HL-60 (cell line): ENCODE results near the gene UBE2E3.

Experiments
- DNase-seq, 2 experiments: peaks; one replicate each; pipeline ENCODE4 v3.0.0-alpha.2; 2010 to 2020; ENCODE audit warnings: low read depth in 1 of 2, low spot score in 1 of 2
- H3K27ac ChIP-seq: fragments of 250-450 bp; sonication (Bioruptor Pico); replicated peaks from 2 replicates; pipeline ENCODE4 v1.5.1; 2020; ENCODE audit warnings: mild to moderate bottlenecking, moderate library complexity
- H3K27me3 ChIP-seq: fragments of 250-450 bp; sonication (Bioruptor Pico); 2 replicates; pipeline ENCODE4 v1.5.1; 2021; ENCODE audit warnings: mild to moderate bottlenecking, moderate library complexity; ENCODE audit not compliant: insufficient read depth, poor library complexity, severe bottlenecking
- H3K4me3 ChIP-seq: replicated peaks from 2 replicates; pipeline ENCODE4 v1.5.1; 2011; ENCODE audit warnings: mild to moderate bottlenecking, control low read depth, low read length; ENCODE audit not compliant: insufficient read depth
- GABPA ChIP-seq: IDR thresholded peaks from 2 replicates; pipeline ENCODE4 v1.6.1; 2012; ENCODE audit warnings: low read depth
- POLR2AphosphoS5 ChIP-seq: IDR thresholded peaks from 2 replicates; pipeline ENCODE4 v1.6.1; 2012; ENCODE audit warnings: low read depth
- SPI1 ChIP-seq: IDR thresholded peaks from 2 replicates; pipeline ENCODE4 v1.6.1; 2012; ENCODE audit warnings: low read depth, mild to moderate bottlenecking, borderline replicate concordance
- TF ChIP-seq, protein P1 (sequence below): IDR thresholded peaks from 2 replicates; pipeline ENCODE4 v1.6.1; 2012; ENCODE audit warnings: low read depth; ENCODE audit not compliant: insufficient replicate concordance
- TF ChIP-seq, protein P2 (sequence below): IDR thresholded peaks from one replicate; pipeline ENCODE4 v1.5.1; 2011; ENCODE audit warnings: low read length, control low read depth, inconsistent platforms; ENCODE audit not compliant: insufficient read depth

The UBE2E3 gene

GRCh38 chr2:181046833-181047232 lies 66.4 kb downstream of the UBE2E3 start:
- TF ChIP-seq, protein P1, sequence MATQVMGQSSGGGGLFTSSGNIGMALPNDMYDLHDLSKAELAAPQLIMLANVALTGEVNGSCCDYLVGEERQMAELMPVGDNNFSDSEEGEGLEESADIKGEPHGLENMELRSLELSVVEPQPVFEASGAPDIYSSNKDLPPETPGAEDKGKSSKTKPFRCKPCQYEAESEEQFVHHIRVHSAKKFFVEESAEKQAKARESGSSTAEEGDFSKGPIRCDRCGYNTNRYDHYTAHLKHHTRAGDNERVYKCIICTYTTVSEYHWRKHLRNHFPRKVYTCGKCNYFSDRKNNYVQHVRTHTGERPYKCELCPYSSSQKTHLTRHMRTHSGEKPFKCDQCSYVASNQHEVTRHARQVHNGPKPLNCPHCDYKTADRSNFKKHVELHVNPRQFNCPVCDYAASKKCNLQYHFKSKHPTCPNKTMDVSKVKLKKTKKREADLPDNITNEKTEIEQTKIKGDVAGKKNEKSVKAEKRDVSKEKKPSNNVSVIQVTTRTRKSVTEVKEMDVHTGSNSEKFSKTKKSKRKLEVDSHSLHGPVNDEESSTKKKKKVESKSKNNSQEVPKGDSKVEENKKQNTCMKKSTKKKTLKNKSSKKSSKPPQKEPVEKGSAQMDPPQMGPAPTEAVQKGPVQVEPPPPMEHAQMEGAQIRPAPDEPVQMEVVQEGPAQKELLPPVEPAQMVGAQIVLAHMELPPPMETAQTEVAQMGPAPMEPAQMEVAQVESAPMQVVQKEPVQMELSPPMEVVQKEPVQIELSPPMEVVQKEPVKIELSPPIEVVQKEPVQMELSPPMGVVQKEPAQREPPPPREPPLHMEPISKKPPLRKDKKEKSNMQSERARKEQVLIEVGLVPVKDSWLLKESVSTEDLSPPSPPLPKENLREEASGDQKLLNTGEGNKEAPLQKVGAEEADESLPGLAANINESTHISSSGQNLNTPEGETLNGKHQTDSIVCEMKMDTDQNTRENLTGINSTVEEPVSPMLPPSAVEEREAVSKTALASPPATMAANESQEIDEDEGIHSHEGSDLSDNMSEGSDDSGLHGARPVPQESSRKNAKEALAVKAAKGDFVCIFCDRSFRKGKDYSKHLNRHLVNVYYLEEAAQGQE: no peak
- no peak for TF ChIP-seq GABPA
- no peak for TF ChIP-seq SPI1
- TF ChIP-seq, protein P2, sequence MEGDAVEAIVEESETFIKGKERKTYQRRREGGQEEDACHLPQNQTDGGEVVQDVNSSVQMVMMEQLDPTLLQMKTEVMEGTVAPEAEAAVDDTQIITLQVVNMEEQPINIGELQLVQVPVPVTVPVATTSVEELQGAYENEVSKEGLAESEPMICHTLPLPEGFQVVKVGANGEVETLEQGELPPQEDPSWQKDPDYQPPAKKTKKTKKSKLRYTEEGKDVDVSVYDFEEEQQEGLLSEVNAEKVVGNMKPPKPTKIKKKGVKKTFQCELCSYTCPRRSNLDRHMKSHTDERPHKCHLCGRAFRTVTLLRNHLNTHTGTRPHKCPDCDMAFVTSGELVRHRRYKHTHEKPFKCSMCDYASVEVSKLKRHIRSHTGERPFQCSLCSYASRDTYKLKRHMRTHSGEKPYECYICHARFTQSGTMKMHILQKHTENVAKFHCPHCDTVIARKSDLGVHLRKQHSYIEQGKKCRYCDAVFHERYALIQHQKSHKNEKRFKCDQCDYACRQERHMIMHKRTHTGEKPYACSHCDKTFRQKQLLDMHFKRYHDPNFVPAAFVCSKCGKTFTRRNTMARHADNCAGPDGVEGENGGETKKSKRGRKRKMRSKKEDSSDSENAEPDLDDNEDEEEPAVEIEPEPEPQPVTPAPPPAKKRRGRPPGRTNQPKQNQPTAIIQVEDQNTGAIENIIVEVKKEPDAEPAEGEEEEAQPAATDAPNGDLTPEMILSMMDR: no peak
- no peaks in the 10 kb centered on the region for H3K27me3 ChIP-seq
- DNase-seq: no peak
- no peak overlapping the region for H3K4me3 ChIP-seq
- no peak overlapping the region for H3K27ac ChIP-seq

GRCh38 chr2:181047829-181048228 lies 67.4 kb downstream of the UBE2E3 start:
- Histone ChIP-seq H3K27me3 (no peaks in the 10 kb centered on the region), H3K4me3 (no peak overlapping the region), H3K27ac (no peak overlapping the region)
- TF ChIP-seq, protein P2: no peak
- TF ChIP-seq POLR2AphosphoS5 (no peak), GABPA (no peak), SPI1 (no peak)
- TF ChIP-seq, protein P1: no peak
- no peak for DNase-seq

- no peaks in the 10 kb centered on the region for H3K27me3 ChIP-seq
- no peak for DNase-seq
- H3K27ac ChIP-seq: no peak overlapping the region
- H3K4me3 ChIP-seq: no peak overlapping the region
- TF ChIP-seq GABPA (no peak), POLR2AphosphoS5 (no peak), SPI1 (no peak)
- TF ChIP-seq, protein P2: no peak
- TF ChIP-seq, protein P1: no peak
These were observed 71.6 kb downstream of the UBE2E3 start for GRCh38 chr2:181051861-181052522.
